Esophagus muscularis mucosa (tissue), 4 donors: ENCODE data around the gene FMN1. TPM values are rescaled to one million over a fixed set of nuclear protein-coding genes. Genes with fewer than 3 reads are reported as not detected.

Experiments
- DNase-seq: peaks from one replicate; pipeline ENCODE4 v3.0.0-alpha.2; 2017; ENCODE audit errors: extremely low spot score
- H3K27ac ChIP-seq, 4 donors: fragments of 200-600 bp; sonication (generic); replicated peaks in 1 of 4; 1 replicate in 3 of 4; 2 replicates in 1 of 4; pipeline ENCODE4 v1.5.1; 2016 to 2019; ENCODE audit warnings: mild to moderate bottlenecking in 1 of 4
- H3K27me3 ChIP-seq, 4 donors: fragments of 200-600 bp; sonication (generic); one replicate each; pipeline versions ENCODE4 v1.5.1 to v1.6.0; 2016 to 2019
- H3K36me3 ChIP-seq, 4 donors: fragments of 200-600 bp; sonication (generic); one replicate each; pipeline ENCODE4 v1.5.1; 2016 to 2019
- H3K4me1 ChIP-seq, 4 donors: fragments of 200-600 bp; sonication (generic); one replicate each; pipeline ENCODE4 v1.5.1; 2016 to 2019
- H3K4me3 ChIP-seq, 4 donors: fragments of 200-600 bp; sonication (generic); 1 replicate in 2 of 4; 2 replicates in 2 of 4; pipeline ENCODE4 v1.5.1; 2016 to 2019; ENCODE audit warnings: mild to moderate bottlenecking in 4 of 4, moderate library complexity in 1 of 4
- H3K9me3 ChIP-seq, 4 donors: fragments of 200-600 bp; sonication (generic); 1 replicate in 3 of 4; 2 replicates in 1 of 4; pipeline ENCODE4 v1.5.1; 2016 to 2019
- CTCF ChIP-seq, 3 experiments: fragments of 200-600 bp in 2 of 3; fragments of 450-650 bp in 1 of 3; sonication (generic) in 2 of 3; IDR thresholded peaks; one replicate each; pipeline ENCODE4 v1.5.1; 2017 to 2019; ENCODE audit warnings: antibody characterized with exemption in 3 of 3, mild to moderate bottlenecking in 2 of 3, moderate library complexity in 1 of 3
- EP300 ChIP-seq: sonication (generic); formaldehyde crosslinking; IDR thresholded peaks from one replicate; pipeline ENCODE4 v1.6.1; 2017; ENCODE audit warnings: antibody characterized with exemption
- POLR2A ChIP-seq: fragments of 450-650 bp; IDR thresholded peaks from one replicate; pipeline ENCODE4 v1.6.1; 2017; ENCODE audit warnings: antibody characterized with exemption, moderate library complexity, mild to moderate bottlenecking, low read depth
- POLR2AphosphoS5 ChIP-seq, 2 donors: sonication (generic); formaldehyde crosslinking; IDR thresholded peaks; one replicate each; pipeline ENCODE4 v1.6.1; 2017; ENCODE audit warnings: antibody characterized with exemption in 2 of 2
- WGBS: methylation state at CpG from one replicate; pipeline ENCODE4 v1.1.5; 2018; 5-methylcytosine and 5-hydroxymethylcytosine counted together
- intact Hi-C: fragments of 100-400 bp; cut with DNase I; formaldehyde crosslinking; loops from one replicate; pipeline ENCODE4 v1.15.1; 2023
- total RNA-seq, 4 donors: library from RNA; depleted of rRNA; stranded (reverse); fragments of >200 nt; gene quantifications; one replicate each; pipeline versions ENCODE4 v1.1.0 to v1.2.1, GENCODE V29; 2016

Gene FMN1
- total RNA-seq, 4 donors from 2014 or later, result 4.8 to 12.5 (median 8.6) TPM

- Histone ChIP-seq H3K36me3 (no peaks in the 10 kb centered on the region), H3K4me3 (no peak overlapping the region), H3K27me3 (no peaks in the 10 kb centered on the region), H3K9me3 (no peaks in the 10 kb centered on the region), H3K27ac (no peak overlapping the region), H3K4me1 (no peaks in the 10 kb centered on the region)
- no peak for TF ChIP-seq CTCF (IDR thresholded peaks at IDR 0.05)
- TF ChIP-seq POLR2AphosphoS5 (IDR thresholded peaks at IDR 0.05), result no peak
- no peak for TF ChIP-seq POLR2A
- no peak for TF ChIP-seq EP300
- WGBS, result 78% methylated on average over 5 of the region's 5 CpGs
- intact Hi-C loops, result no loop called here
- no peak for DNase-seq
These were observed 165.3 kb downstream of the FMN1 start for GRCh38 chr15:33029109-33029652.

GRCh38 chr15:33028495-33028894 lies 166.0 kb downstream of the FMN1 start:
- no peak for TF ChIP-seq CTCF (IDR thresholded peaks at IDR 0.05)
- TF ChIP-seq POLR2AphosphoS5 (IDR thresholded peaks at IDR 0.05), result no peak
- TF ChIP-seq POLR2A, result no peak
- no peak for TF ChIP-seq EP300
- Histone ChIP-seq H3K36me3 (no peaks in the 10 kb centered on the region), H3K4me3 (no peak overlapping the region), H3K27me3 (no peaks in the 10 kb centered on the region), H3K4me1 (no peaks in the 10 kb centered on the region), H3K9me3 (no peaks in the 10 kb centered on the region), H3K27ac (no peak overlapping the region)
- intact Hi-C loops, result no loop called here
- no peak for DNase-seq
- WGBS, result 73% methylated on average over 4 of the region's 4 CpGs

- no peaks in the 10 kb centered on the region for H3K9me3 ChIP-seq
- no peak overlapping the region for H3K4me3 ChIP-seq
- H3K27me3 ChIP-seq, result no peaks in the 10 kb centered on the region
- H3K4me1 ChIP-seq, result peaks cover 0 to 5% (median 3%) of the 10 kb centered on the region in 4 donors
- no peak for DNase-seq
- intact Hi-C loops, result no loop called here
- WGBS, result 80% methylated on average over 7 of the region's 7 CpGs
- H3K27ac ChIP-seq, result no peak overlapping the region
- no peaks in the 10 kb centered on the region for H3K36me3 ChIP-seq
- TF ChIP-seq EP300 (no peak), POLR2A (no peak), CTCF (IDR thresholded peaks at IDR 0.05) (no peak), POLR2AphosphoS5 (IDR thresholded peaks at IDR 0.05) (no peak)
These were observed 167.0 kb downstream of the FMN1 start for GRCh38 chr15:33027306-33028035.

GRCh38 chr15:33026614-33027013 lies 167.9 kb downstream of the FMN1 start:
- TF ChIP-seq POLR2A (no peak), CTCF (IDR thresholded peaks at IDR 0.05) (no peak), EP300 (no peak), POLR2AphosphoS5 (IDR thresholded peaks at IDR 0.05) (no peak)
- Histone ChIP-seq H3K9me3 (no peaks in the 10 kb centered on the region), H3K4me1 (peaks cover 0 to 10% (median 9%) of the 10 kb centered on the region in 4 donors), H3K27ac (no peak overlapping the region), H3K36me3 (no peaks in the 10 kb centered on the region), H3K27me3 (no peaks in the 10 kb centered on the region), H3K4me3 (no peak overlapping the region)
- intact Hi-C loops, result no loop called here
- no peak for DNase-seq
- WGBS, result 58% methylated on average over 2 of the region's 2 CpGs
